Omental fat pad (tissue), 4 donors: ENCODE measurements around the gene HIPK1. TPM values are rescaled to one million over a fixed set of nuclear protein-coding genes. Genes with fewer than 3 reads are reported as not detected.

ENCODE experiments used
- ATAC-seq: fragments of 150-250 bp; one replicate; pipeline ENCODE4 v1.9.1; 2016; ENCODE audit warnings: mild to moderate bottlenecking, moderate library complexity; ENCODE audit not compliant: low FRiP score
- DNase-seq: peaks from one replicate; pipeline ENCODE4 v3.0.0-alpha.2; 2019; ENCODE audit warnings: low spot score
- total RNA-seq, 4 donors: library from RNA; depleted of rRNA; stranded (reverse); fragments of >200 nt; gene quantifications; one replicate each; pipeline ENCODE4 v1.1.0, GENCODE V29; 2016
- TF ChIP-seq, protein P1 (sequence below), 3 donors: fragments of 450-650 bp; IDR thresholded peaks; one replicate each; pipeline ENCODE4 v1.5.1; 2016 to 2017; ENCODE audit warnings: antibody characterized with exemption in 3 of 3, mild to moderate bottlenecking in 3 of 3, moderate library complexity in 2 of 3

HIPK1 gene
- total RNA-seq, 4 donors from 2014 or later = 49.6 to 64.6 (median 57.7) TPM

- no peak for ATAC-seq
- DNase-seq = no peak
- TF ChIP-seq, protein P1, sequence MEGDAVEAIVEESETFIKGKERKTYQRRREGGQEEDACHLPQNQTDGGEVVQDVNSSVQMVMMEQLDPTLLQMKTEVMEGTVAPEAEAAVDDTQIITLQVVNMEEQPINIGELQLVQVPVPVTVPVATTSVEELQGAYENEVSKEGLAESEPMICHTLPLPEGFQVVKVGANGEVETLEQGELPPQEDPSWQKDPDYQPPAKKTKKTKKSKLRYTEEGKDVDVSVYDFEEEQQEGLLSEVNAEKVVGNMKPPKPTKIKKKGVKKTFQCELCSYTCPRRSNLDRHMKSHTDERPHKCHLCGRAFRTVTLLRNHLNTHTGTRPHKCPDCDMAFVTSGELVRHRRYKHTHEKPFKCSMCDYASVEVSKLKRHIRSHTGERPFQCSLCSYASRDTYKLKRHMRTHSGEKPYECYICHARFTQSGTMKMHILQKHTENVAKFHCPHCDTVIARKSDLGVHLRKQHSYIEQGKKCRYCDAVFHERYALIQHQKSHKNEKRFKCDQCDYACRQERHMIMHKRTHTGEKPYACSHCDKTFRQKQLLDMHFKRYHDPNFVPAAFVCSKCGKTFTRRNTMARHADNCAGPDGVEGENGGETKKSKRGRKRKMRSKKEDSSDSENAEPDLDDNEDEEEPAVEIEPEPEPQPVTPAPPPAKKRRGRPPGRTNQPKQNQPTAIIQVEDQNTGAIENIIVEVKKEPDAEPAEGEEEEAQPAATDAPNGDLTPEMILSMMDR (IDR thresholded peaks at IDR 0.05) = no peak
These were observed 61.8 kb downstream of the HIPK1 start for GRCh38 chr1:113990961-113991360.

DNA sequence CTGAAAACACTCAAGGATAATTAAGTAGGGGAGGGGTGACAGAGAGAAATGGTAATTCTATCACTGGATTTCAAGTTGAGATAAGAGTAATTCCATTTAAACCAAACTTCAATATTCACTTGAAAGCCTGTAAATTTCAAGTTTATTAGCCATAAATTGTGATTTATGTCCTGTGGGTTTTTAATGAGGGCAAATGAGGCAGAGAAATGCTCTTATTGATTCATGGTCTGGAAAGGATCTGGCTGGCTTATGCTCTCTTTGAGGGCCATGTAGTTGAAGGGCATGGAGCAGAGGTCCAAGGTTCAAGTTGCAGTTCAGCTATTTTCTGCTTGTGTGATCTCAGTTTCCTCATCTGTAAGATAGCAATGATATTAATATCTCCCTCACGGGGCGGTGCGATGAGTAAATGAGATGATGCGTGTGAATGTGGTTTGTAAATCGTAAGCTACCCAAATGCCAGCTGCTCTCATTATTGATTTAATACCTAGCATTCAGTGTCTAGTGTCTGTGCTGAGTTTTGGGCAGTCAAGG, 62.4 kb downstream of the HIPK1 start:
- ATAC-seq = no peak
- TF ChIP-seq, protein P1 (IDR thresholded peaks at IDR 0.05) = no peak
- no peak for DNase-seq

DNA sequence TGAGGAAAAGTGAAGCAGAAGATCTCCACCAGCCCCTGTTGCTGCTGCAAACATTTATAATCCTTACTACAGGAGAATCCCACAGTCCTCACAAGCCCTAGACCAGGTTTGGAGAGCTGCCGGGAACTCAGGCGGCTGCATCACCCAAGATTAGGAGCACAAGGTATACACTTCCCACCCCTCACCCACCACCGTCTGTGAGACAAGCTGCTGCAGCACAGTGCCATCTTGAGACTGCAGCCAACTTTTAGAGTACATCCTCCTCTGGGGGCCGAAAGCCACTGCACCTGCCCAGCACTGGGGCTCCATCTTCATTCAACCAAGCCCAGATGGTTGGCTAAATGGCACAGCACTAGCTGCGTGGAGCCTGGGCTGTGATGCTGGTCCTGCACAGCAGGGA, 63.9 kb downstream of the HIPK1 start:
- DNase-seq (no peak), ATAC-seq (no peak)
- TF ChIP-seq, protein P1 (IDR thresholded peaks at IDR 0.05) = no peak

GRCh38 chr1:113993766-113994165, 64.6 kb downstream of the HIPK1 start:
- ATAC-seq = no peak

DNA sequence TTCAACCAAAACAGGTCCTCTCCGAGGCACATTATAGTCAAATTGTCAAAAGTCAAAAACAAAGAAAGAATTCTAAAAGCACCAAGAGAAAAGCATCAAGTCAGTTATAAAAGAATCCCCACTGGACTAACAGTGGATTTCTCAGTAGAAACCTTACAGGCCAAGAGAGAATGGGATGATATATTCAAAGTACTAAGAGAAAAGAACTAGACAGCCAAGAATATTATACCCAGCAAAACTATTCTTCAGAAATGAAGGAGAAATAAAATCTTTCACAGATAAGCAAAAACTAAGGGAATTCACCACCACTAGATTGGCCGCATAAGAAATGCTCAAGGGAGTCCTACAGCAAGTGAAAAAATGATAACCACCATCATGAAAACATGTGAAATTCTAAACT, 66.3 kb downstream of the HIPK1 start:
- ATAC-seq = no peak
- TF ChIP-seq, protein P1 (IDR thresholded peaks at IDR 0.05) = no peak
- DNase-seq = no peak

More at GRCh38 chr1:113993766-113994165, 64.6 kb downstream of the HIPK1 start:
- DNase-seq = no peak
- TF ChIP-seq, protein P1 (IDR thresholded peaks at IDR 0.05) = no peak

DNA sequence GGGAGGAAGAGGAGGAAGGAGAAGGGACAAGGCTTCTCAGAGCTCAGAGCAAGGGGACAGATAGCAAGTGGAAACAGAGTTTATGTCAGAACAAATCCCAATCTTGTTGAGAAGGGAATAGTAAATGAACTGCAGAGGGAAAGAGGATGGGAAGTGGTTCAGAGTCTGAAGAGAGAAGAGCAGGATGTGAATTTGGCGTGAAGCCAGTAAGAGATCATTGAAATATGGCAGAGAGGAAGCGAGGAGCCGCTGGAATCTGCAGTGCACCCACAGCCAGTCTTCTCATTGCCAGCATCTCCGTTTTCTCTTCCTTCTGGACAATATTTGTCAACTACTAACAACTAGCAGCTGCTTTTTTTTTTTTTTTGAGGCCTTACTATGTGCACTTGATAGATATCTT, 69.2 kb downstream of the HIPK1 start:
- TF ChIP-seq, protein P1 (IDR thresholded peaks at IDR 0.05) = no peak
- ATAC-seq (no peak), DNase-seq (no peak)

DNA sequence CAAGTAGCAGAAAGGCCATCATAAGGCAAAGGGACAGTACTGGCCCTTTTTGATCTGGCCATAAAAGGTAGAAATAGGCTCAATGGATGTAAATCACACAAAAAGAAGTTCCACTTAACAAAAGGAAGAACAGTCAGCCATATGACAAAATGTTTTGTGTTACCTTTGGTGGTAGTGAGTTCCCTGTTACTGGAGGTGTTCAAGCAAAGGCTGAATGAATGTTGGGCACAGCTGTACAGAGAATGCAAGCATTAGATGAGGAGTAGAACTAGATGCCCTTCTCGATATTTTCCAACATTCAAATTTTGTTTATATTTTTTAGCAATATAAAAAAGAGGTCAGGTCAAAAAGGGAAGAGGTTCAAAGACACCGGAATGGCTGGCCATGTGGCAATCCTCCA, 70.1 kb downstream of the HIPK1 start:
- DNase-seq (no peak), ATAC-seq (no peak)
- TF ChIP-seq, protein P1 (IDR thresholded peaks at IDR 0.05) = no peak
